Stimulated activated CD4-positive, alpha-beta T cell treated with anti-CD3 and anti-CD28 coated beads, Interleukin-15, amount 100 ng/mL, for 1 hour (primary cell): ENCODE measurements around the gene MYCT1.
"Not testable (repeated sequence)": the region's sequence is repeated elsewhere in the genome, so short reads cannot be mapped to it uniquely, and the experiment has no call there.

Source experiments
- DNase-seq, 2 donors: peaks; one replicate each; pipeline ENCODE4 v3.0.0-alpha.2; 2020; ENCODE audit warnings: low read depth in 1 of 2, low spot score in 1 of 2

MYCT1 gene, protein sequence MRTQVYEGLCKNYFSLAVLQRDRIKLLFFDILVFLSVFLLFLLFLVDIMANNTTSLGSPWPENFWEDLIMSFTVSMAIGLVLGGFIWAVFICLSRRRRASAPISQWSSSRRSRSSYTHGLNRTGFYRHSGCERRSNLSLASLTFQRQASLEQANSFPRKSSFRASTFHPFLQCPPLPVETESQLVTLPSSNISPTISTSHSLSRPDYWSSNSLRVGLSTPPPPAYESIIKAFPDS

GRCh38 chr6:152697634-152698033, at the start of gene MYCT1:
Gene MYCT1, plus strand, starts transcription at chr6:152697897. Its CDS starts 6 bp downstream, at chr6:152697903.
- no peak for DNase-seq

- no peak for DNase-seq
These were observed 49.6 kb upstream of the MYCT1 start for GRCh38 chr6:152648105-152648504.

DNA sequence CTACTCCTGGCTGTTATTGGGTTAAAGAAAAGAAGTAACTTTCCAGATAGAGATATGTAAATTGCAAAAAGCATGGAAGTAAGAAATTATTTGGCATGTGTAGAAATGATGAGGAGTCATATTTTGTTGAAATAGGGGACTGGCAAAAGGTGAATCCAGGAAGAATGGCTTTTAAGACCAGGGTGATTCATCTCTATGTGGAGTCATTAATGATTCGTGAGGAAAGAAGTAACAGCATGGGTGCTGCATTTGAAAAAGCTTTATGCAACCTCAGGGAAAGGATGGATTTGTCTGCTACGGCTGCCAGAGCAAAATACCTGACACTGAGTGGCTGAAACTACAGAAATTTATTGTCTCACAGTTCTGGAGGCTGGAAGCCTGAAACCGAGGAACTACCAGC, 45.7 kb upstream of the MYCT1 start:
- DNase-seq = no peak

- no peak for DNase-seq
These were observed 35.9 kb upstream of the MYCT1 start for GRCh38 chr6:152661776-152662175.

DNA sequence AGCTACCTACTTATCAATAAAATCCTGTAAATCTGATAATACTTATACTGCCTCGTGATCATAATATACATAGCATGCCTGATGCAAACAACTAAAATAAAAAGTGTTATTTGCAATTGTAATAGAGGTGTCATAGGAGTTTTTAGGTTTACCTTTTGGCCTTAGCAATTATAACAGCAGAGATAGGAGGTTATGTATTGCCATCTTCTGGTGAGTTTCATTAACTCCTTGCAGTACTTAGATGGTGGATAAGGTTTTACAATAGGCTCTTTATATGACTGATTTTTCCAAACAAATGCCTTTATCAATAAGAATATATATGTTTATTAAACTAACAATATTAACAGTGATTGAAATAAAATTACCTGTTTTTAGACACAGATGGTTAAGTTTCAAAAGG, 27.8 kb upstream of the MYCT1 start:
- DNase-seq = no peak

DNA sequence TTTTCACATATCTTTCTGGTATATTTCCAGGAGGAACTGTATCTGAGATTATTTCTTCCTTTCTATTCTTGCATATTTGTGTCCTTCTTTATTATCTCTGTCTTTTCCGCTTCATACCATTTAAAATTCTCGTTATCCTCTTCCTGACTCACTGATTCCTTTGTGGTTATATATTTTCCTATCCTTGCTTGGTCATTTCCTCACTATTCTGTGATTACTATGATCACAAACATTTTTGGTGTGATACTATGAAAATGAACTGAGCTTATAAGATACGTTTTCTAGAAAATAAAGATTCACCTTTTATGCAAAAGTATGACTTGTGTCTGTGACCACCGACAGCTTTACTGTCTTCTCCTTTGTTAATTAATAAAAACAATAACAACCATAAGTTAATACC, 26.5 kb upstream of the MYCT1 start:
- DNase-seq = no peak

- no peak for DNase-seq
These were observed 24.5 kb upstream of the MYCT1 start for GRCh38 chr6:152673236-152673635.

DNA sequence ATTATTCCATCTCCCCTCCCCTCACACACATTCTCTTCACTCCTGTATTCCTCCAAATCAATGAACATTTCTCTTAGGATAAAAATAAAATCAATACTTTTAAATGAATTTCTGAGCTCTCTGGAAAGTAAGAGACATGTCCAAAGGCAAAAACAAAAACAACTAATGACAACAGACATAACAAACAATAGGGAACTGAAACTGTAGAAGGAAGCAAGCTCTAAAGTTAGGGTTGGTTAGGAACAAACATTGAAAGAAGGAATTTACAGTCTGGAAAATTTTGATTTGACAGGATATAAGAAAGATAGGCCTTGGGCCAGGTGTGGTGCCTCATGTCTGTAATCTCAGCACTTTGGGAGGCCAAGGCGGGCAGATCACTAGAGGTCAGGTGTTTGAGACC, 17.5 kb upstream of the MYCT1 start:
- DNase-seq = no peak

GRCh38 chr6:152680879-152681517, 16.7 kb upstream of the MYCT1 start:
- no peak for DNase-seq

GRCh38 chr6:152682141-152682540, 15.6 kb upstream of the MYCT1 start:
- no peak for DNase-seq

DNA sequence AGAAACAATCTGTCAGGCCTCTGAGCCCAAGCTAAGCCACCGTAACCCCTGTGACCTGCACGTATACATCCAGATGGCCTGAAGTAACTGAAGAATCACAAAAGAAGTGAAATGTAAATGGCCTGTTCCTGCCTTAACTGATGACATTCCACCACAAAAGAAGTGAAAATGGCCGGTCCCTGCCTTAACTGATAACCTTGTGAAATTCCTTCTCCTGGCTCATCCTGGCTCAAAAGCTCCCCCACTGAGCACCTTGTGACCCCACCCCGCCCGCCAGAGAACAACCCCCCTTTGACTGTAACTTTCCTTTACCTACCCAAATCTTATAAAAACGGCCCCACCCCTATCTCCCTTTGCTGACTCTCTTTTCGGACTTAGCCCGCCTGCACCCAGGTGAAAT, 14.8 kb upstream of the MYCT1 start:
- not testable (repeated sequence) for DNase-seq

DNA sequence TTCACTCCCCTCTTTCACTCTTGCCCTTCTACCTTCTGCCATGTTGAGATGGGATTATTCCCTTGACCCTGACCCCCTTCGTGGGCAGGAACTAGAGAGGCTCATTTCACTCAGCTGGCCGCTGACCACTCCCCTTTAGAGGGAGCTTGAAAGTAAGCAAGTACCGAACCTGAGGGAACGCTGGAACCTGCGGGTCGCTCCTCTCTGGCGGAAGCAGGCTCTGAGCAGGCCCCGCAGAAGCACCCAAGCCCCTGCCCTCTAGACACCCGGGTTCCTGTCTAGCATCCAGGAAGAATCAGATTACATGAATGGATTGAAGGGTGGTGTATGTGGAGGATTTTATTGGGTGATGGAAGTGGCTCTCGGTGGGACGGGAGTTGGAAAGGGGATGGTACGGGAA, 11.9 kb upstream of the MYCT1 start:
- DNase-seq = no peak

DNA sequence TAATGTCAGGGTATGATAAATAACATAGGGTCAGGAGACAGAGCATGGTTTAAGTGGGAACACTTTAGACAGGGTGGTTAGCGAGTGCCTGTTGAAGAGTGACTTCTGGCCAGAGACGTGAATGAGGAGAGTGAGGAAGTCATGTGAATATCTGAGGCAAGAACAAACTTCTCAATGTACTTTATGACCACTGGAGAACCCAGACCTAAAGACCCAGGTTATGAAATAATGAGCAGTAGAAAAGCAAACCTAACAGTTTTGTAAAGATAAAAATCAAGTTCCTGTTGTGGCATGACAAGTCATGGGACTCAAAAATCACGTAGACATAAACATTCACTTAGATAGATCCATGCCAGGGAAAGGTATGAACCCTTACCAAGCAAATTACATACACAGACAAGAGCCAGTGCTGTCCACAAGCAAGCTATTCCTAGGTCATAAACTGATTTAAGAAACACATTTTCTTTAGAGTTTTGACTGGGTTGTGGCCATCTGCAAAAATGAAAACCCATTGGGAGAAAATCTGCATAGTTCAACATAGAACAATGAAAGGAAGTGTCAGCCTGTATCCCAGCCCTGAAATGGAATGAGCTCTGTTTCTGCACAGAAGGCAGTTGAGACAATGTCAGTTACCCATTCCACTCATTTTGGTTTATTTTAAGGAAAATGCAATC, 2.2 kb upstream of the MYCT1 start:
- DNase-seq = no peak

DNA sequence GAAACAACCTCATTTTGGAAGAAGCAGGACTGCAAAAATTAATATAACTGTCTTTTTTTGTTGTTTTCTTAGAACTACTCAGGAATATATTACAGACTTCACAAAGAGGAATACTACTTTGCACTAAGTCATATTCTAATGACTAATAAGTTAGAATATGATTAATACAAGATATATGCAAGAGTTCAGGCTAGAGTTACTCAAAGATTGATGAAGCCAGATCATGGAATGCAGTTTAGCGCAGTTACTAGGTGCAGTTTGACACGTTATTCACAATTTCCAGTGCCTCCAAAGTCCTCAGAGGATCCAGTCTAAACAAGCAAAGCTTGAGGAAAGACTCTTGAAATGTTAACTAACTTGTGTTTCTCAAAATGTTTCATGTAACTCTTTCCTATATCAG, 1.2 kb upstream of the MYCT1 start:
- no peak for DNase-seq

DNA sequence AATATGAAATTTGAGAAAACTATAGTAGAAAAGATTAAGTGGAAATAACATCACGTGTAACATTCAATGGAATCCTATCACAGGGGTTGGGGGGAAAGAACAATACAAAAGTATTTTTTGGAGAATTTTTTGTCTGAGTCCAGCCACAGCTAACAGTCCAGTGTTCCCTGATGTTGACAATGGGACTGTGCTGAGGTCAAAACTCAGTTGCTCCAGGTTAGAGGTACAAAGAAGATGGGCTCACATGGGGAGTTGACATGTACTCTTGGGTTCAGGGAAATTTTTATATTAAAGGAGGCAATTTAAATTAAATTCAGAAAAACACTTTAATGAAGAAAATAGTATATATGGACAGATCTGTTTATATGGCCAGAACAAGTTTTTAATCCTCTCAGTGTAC, 995 bp downstream of the MYCT1 start:
- no peak for DNase-seq

- no peak for DNase-seq
These were observed 2.7 kb downstream of the MYCT1 start for GRCh38 chr6:152700427-152700826.

DNA sequence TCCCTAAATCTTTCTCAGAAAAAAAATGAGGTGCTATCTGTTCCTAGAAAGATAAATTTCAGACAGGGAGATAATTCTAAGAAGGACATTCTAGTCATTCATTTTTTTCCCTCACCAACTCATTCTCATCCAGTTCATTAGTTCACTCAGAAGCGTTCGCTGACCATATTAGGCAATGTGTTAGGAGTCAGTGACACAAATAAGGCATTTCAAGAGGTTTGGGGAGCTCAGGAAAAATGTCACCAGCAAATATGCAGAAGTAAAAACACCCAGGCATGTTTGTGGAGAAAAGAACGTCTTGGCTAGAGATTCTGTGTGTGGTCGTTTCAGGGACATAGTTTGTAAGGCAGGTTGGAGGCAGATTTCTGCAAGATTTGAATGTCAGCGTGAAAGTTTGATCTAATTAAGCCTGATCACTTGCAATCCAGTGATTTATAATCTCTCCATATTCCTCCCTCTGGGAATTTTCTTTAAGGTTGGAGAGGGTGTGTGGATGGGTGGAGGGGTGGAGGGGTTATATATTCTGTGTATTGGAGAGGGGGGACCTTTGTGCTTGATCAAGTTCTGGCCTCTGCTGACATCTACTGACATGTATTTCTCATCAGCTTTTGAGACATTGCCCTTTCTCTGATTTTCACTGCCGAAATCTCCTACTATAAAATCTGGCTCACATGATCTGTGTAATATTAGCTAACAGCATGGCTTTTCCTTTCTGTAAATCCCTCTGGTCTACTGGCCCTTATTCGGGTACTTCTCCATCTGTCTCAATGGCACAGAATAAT, 3.6 kb downstream of the MYCT1 start:
- DNase-seq = no peak

- no peak for DNase-seq
These were observed 4.2 kb downstream of the MYCT1 start for GRCh38 chr6:152701863-152702401.

GRCh38 chr6:152703750-152704149, 6.1 kb downstream of the MYCT1 start:
- not testable (repeated sequence) for DNase-seq

- no peak for DNase-seq
These were observed 7.6 kb downstream of the MYCT1 start for GRCh38 chr6:152705327-152705726.

DNA sequence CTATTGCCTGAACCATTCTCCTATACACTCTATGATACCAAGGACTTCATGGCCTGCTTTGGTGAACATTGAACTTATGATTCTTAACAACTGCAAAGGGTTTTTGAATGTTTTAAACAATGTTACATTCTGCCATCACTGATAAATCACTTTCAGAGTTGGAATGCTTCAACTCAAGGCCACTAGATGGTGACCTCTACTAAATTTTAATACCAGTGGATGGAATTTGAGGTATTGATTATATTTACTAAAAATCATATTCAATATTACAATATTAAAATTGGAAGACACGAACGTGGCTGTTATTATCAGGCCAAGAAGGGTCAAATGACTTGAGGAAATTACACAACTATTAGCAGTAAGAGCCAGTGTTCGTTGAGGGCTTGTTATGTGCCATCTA, 18.6 kb downstream of the MYCT1 start:
- DNase-seq = no peak

DNA sequence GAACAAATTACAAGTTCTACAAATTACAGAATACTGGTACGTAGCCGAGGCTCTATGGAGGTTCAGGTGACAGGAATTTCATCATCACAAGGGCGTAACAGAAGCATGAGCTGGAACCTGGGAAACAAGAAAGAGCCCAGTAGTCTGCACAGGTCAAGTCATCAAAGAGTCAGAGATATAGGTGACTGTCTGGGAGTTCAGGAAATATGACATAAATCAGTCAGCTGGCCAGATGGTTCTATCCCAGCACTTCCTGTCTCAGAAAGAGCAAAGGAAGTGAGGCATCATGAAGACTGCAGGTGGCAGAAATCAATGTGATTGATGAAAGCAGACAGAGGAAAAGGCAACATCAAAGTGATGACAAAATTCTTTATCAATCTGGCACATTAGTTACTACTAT, 23.3 kb downstream of the MYCT1 start:
- DNase-seq = no peak
